HG03460 (cell line): ENCODE measurements around the gene PANK1.

ENCODE experiments used
- ATAC-seq: cut with Tn5 transposase; IDR thresholded peaks from one replicate; pipeline ENCODE4 v1.9.1; 2021; ENCODE audit not compliant: unreplicated experiment

PANK1 gene

GRCh38 chr10:89537364-89537763 lies 107.7 kb downstream of the PANK1 start:
- ATAC-seq, result no peak

- no peak for ATAC-seq
Observed at GRCh38 chr10:89536013-89536354, 109.1 kb downstream of the PANK1 start.

- no peak for ATAC-seq
Observed at GRCh38 chr10:89535171-89536012, 109.7 kb downstream of the PANK1 start, which contains the start of gene SLC16A12. SLC16A12 (minus strand) TSS chr10:89535594; CDS start chr10:89462578, 73,016 bp downstream.

- ATAC-seq, result no peak
Observed at GRCh38 chr10:89534826-89535166, 110.2 kb downstream of the PANK1 start.
